GM12878 (cell line): ENCODE data around the gene MTERF1. TPM values are rescaled to one million over a fixed set of nuclear protein-coding genes. Genes with fewer than 3 reads are reported as not detected.

ENCODE experiments used
- ATAC-seq: fragments of 200-7000 bp; cut with Tn5 transposase; 3 replicates; pipeline ENCODE4 v1.9.1; 2020; ENCODE audit warnings: mild to moderate bottlenecking, moderate library complexity
- BruUV-seq: library from RNA; stranded (reverse); fragments of 400-500 nt; replicated peaks from 2 replicates; lab custom pipeline; 2021; lab: Mats Ljungman, UMichigan
- CTCF ChIA-PET: fragments of 300-600 bp; sonication (Branson Sonifier 250); formaldehyde crosslinking; extraction: SDS; loops from one replicate; lab custom pipeline; 2021; ENCODE audit warnings: inconsistent platforms; lab: Yijun Ruan, JAX
- POLR2A ChIA-PET: fragments of 350-600 bp; formaldehyde crosslinking; extraction: SDS; loops from one replicate; lab custom pipeline; 2021; ENCODE audit warnings: inconsistent platforms; lab: Charles Lee
- RAD21 ChIA-PET: fragments of 300-600 bp; sonication (Branson Sonifier 250); formaldehyde crosslinking; loops from one replicate; lab custom pipeline; 2023; ENCODE audit warnings: antibody characterized with exemption; ENCODE audit not compliant: unreplicated experiment; lab: Charles Lee
- SMC1A ChIA-PET: fragments of 300-600 bp; sonication (Branson Sonifier 250); formaldehyde crosslinking; loops from one replicate; lab custom pipeline; 2023; ENCODE audit not compliant: unreplicated experiment, uncharacterized antibody; lab: Charles Lee
- DNase-seq: peaks from one replicate; pipeline ENCODE4 v3.0.0-alpha.2; 2011; ENCODE audit warnings: low read depth, low spot score
- FAIRE-seq: peaks from 3 replicates; lab custom pipeline; 2011; peaks lifted over from hg19 to GRCh38; lab: Jason Lieb, UNC
- H2AFZ ChIP-seq: 2 replicates; pipeline ENCODE4 v1.6.0; 2011; ENCODE audit warnings: low read depth, low read length, control low read depth; ENCODE audit not compliant: control insufficient read depth
- H3K27ac ChIP-seq: 2 replicates; pipeline ENCODE4 v1.5.1; 2011; ENCODE audit warnings: control low read depth; ENCODE audit not compliant: control insufficient read depth, insufficient read depth
- H3K27me3 ChIP-seq, 2 experiments: replicated peaks in 1 of 2; 2 replicates each; pipeline versions ENCODE4 v1.6.0 to v1.6.1; 2011; ENCODE audit warnings: low read length in 1 of 2; ENCODE audit not compliant: control insufficient read depth in 2 of 2, insufficient read depth in 2 of 2
- H3K36me3 ChIP-seq, 2 experiments: 2 replicates each; pipeline ENCODE4 v1.5.1; 2011; ENCODE audit warnings: low read length in 1 of 2; ENCODE audit not compliant: control insufficient read depth in 2 of 2, insufficient read depth in 2 of 2
- H3K4me1 ChIP-seq: 2 replicates; pipeline ENCODE4 v1.6.1; 2011; ENCODE audit warnings: mild to moderate bottlenecking, low read length, moderate library complexity, mixed read lengths; ENCODE audit not compliant: control insufficient read depth, insufficient read depth
- H3K4me2 ChIP-seq: 2 replicates; pipeline ENCODE4 v1.6.0; 2011; ENCODE audit warnings: control low read depth; ENCODE audit not compliant: control insufficient read depth, insufficient read depth
- H3K4me3 ChIP-seq: fragments of 200-600 bp; sonication (generic); 2 replicates; pipeline ENCODE4 v1.5.1; 2016
- H3K79me2 ChIP-seq: 2 replicates; pipeline ENCODE4 v1.6.0; 2011; ENCODE audit warnings: low read length; ENCODE audit not compliant: control insufficient read depth, insufficient read depth
- H3K9ac ChIP-seq: 2 replicates; pipeline ENCODE4 v1.8.0; 2011; ENCODE audit warnings: low read length, control low read depth, mixed read lengths; ENCODE audit not compliant: control insufficient read depth, insufficient read depth
- H3K9me3 ChIP-seq: replicated peaks from 3 replicates; pipeline ENCODE4 v1.5.1; 2011; ENCODE audit warnings: mild to moderate bottlenecking, low read length; ENCODE audit not compliant: control insufficient read depth, insufficient read depth
- H4K20me1 ChIP-seq: 2 replicates; pipeline ENCODE4 v1.6.0; 2011; ENCODE audit not compliant: control insufficient read depth, insufficient read depth
- BRCA1 ChIP-seq: IDR thresholded peaks from 2 replicates; pipeline ENCODE4 v1.6.1; 2011; ENCODE audit warnings: low read depth, low read length, improper control_type of control experiment
- CEBPB ChIP-seq, 2 experiments: fragments of 150-350 bp in 1 of 2; IDR thresholded peaks; 2 replicates each; pipeline ENCODE4 v1.6.1; 2012 to 2014; ENCODE audit warnings: low read depth in 2 of 2, low read length in 2 of 2, borderline replicate concordance in 1 of 2, inconsistent platforms in 1 of 2
- CUX1 ChIP-seq: IDR thresholded peaks from 2 replicates; pipeline ENCODE4 v1.6.1; 2012; ENCODE audit warnings: improper control_type of control experiment, low read depth, low read length; ENCODE audit not compliant: insufficient replicate concordance
- IKZF2 ChIP-seq, 2 experiments: fragments of 450-650 bp; IDR thresholded peaks; 2 replicates each; pipeline ENCODE4 v1.6.1; 2017; ENCODE audit warnings: mild to moderate bottlenecking in 2 of 2, moderate library complexity in 2 of 2
- KAT2A ChIP-seq: conservative IDR thresholded peaks from 2 replicates; pipeline ENCODE4 v1.6.1; 2011; ENCODE audit warnings: low read depth, low read length; ENCODE audit not compliant: control insufficient read depth
- NR2C1 ChIP-seq: fragments of 450-650 bp; IDR thresholded peaks from 2 replicates; pipeline ENCODE4 v1.6.1; 2017; ENCODE audit warnings: antibody characterized with exemption, mild to moderate bottlenecking, moderate library complexity
- RAD51 ChIP-seq: fragments of 450-650 bp; IDR thresholded peaks from 2 replicates; pipeline ENCODE4 v1.6.1; 2016; ENCODE audit warnings: moderate library complexity, mild to moderate bottlenecking, inconsistent platforms
- SKIL ChIP-seq: fragments of 450-650 bp; IDR thresholded peaks from 2 replicates; pipeline ENCODE4 v1.6.1; 2017; ENCODE audit warnings: mild to moderate bottlenecking, low read depth, inconsistent platforms; ENCODE audit not compliant: poor library complexity, severe bottlenecking
- ZNF24 ChIP-seq: fragments of 450-650 bp; IDR thresholded peaks from 2 replicates; pipeline ENCODE4 v1.6.1; 2017; ENCODE audit warnings: antibody characterized with exemption, mild to moderate bottlenecking
- ZNF384 ChIP-seq: IDR thresholded peaks from 2 replicates; pipeline ENCODE4 v1.6.1; 2012; ENCODE audit warnings: low read depth, mild to moderate bottlenecking, low read length, improper control_type of control experiment, borderline replicate concordance
- WGBS: methylation state at CpG from one replicate; pipeline ENCODE4 v1.1.6; 2016; ENCODE audit warnings: low lambda C conversion rate; ENCODE audit not compliant: insufficient replicate concordance, insufficient coverage; ENCODE audit errors: missing lambda C conversion rate; 5-methylcytosine and 5-hydroxymethylcytosine counted together
- in situ Hi-C: fragments of 300-500 bp; cut with MboI; formaldehyde crosslinking; loops from 9 replicates; pipeline ENCODE4 v1.14.3; 2018; ENCODE audit warnings: mixed read lengths
- intact Hi-C: fragments of 100-400 bp; cut with micrococcal nuclease; formaldehyde crosslinking; loops from one replicate; pipeline ENCODE4 v1.14.2; 2022; ENCODE audit not compliant: unreplicated experiment
- polyA plus RNA-seq, 11 experiments: library from polyadenylated mRNA; depleted of rRNA in 4 of 11; unstranded in 6 of 11; stranded (reverse) in 5 of 11; fragments of >200 nt; fragmentation: Nextera tagmentation in 4 of 11; fragmentation: Illumina TruSeq in 1 of 11; extraction: Ambion mirVana in 4 of 11; extraction: Trizol in 1 of 11; gene quantifications; 1 replicate in 1 of 11; 2 replicates in 10 of 11; pipeline versions ENCODE4 v1.2.1 to v1.2.3, GENCODE V29; 2011 to 2016; ENCODE audit warnings: inconsistent platforms in 2 of 11, missing spikeins in 2 of 11, low read depth in 1 of 11
- total RNA-seq, 4 experiments: library from RNA; depleted of rRNA in 3 of 4; stranded (reverse); fragments of >200 nt in 3 of 4; fragmentation: Illumina TruSeq in 1 of 4; extraction: Trizol in 1 of 4; gene quantifications; 2 replicates each; pipeline versions ENCODE4 v1.2.1 to v1.2.3, GENCODE V29; 2013 to 2021

Gene MTERF1
- total and polyA plus RNA-seq, 10 of the 15 experiments (the other 5 are each of a cell fraction or from before 2014, with no cell fraction given), result 14.7 to 38.7 (median 28.0) TPM

GRCh38 chr7:91892821-91893340 lies 12.4 kb upstream of the MTERF1 start:
- POLR2A ChIA-PET, result no interaction called here
- H2AFZ ChIP-seq, result no peak overlapping the region
- in situ Hi-C loops, result no loop called here

More at GRCh38 chr7:91892821-91893340, 12.4 kb upstream of the MTERF1 start:
- no peak for DNase-seq
- ChIA-PET CTCF (interaction anchor here (1.2 kb wide), 1 partner anchor 13 kb away, joined by 4 read pairs; no protein-coding TSS in a partner anchor), SMC1A (no interaction called here), RAD21 (no interaction called here)
- Histone ChIP-seq H3K27me3 (no peaks in the 10 kb centered on the region), H3K9ac (no peak overlapping the region), H3K4me2 (no peak overlapping the region), H4K20me1 (no peaks in the 10 kb centered on the region), H3K79me2 (no peaks in the 10 kb centered on the region), H3K9me3 (no peaks in the 10 kb centered on the region; the same call in 2 of the 3 replicates), H3K4me1 (no peaks in the 10 kb centered on the region), H3K4me3 (no peak overlapping the region), H3K27ac (no peak overlapping the region), H3K36me3 (no peaks in the 10 kb centered on the region)
- 45% methylated on average over 2 of the region's 2 CpGs for WGBS
- no peak for FAIRE-seq
- intact Hi-C loops, result no loop called here
- no TSS peak for BruUV-seq
- no peak for TF ChIP-seq KAT2A
- no peak for TF ChIP-seq RAD51
- no peak for TF ChIP-seq BRCA1
- TF ChIP-seq CEBPB (IDR thresholded peaks at IDR 0.05; ENCODE audit: borderline replicate concordance in 1 of 2, low read depth in 2 of 2, low read length in 2 of 2), result no peak
- TF ChIP-seq SKIL, result no peak
- TF ChIP-seq CUX1, result no peak
- no peak for TF ChIP-seq ZNF24
- TF ChIP-seq NR2C1, result no peak
- TF ChIP-seq IKZF2 (IDR thresholded peaks at IDR 0.05), result no peak
- no peak for TF ChIP-seq ZNF384
- ATAC-seq, result no peak
